T-helper 2 cell treated with Interferon-gamma antibody and Interleukin-4, amounts not matched to agents 100 ng/mL and 5 ng/mL, for 36 hours (primary cell): Measurements from ENCODE around the gene CDH5. TPM values are rescaled to one million over a fixed set of nuclear protein-coding genes. Genes with fewer than 3 reads are reported as not detected.
"Not testable (repeated sequence)": the region's sequence is repeated elsewhere in the genome, so short reads cannot be mapped to it uniquely, and the experiment has no call there.

Source experiments
- intact Hi-C: fragments of 100-400 bp; cut with micrococcal nuclease; formaldehyde crosslinking; loops from one replicate; pipeline ENCODE4 v1.15.1; 2023
- total RNA-seq: library from RNA; stranded (reverse); gene quantifications from 2 replicates; pipeline ENCODE4 v1.2.3, GENCODE V29; 2022

Gene CDH5
- total RNA-seq: not detected in 2 replicates

GRCh38 chr16:66366433-66367299 lies at the start of gene CDH5:
TSS of gene CDH5 (plus strand) at chr16:66366691. CDS start at chr16:66379338, 12,647 bp downstream.
- intact Hi-C loops: no loop called here

GRCh38 chr16:66318505-66318904 lies 48.0 kb upstream of the CDH5 start:
- intact Hi-C loops: no loop called here

- intact Hi-C loops: no loop called here
Measured at GRCh38 chr16:66320774-66321173, 45.7 kb upstream of the CDH5 start.

- intact Hi-C loops: loop anchor here (1.0 kb wide), 1 partner anchor 31 kb away; no protein-coding TSS in a partner anchor
Measured at GRCh38 chr16:66322174-66322573, 44.3 kb upstream of the CDH5 start.

- intact Hi-C loops: no loop called here
Measured at GRCh38 chr16:66324815-66325515, 41.5 kb upstream of the CDH5 start.

GRCh38 chr16:66325717-66326376 lies 40.6 kb upstream of the CDH5 start:
- intact Hi-C loops: no loop called here

GRCh38 chr16:66326991-66327513 lies 39.4 kb upstream of the CDH5 start:
- intact Hi-C loops: no loop called here

GRCh38 chr16:66328282-66328681 lies 38.2 kb upstream of the CDH5 start:
- intact Hi-C loops: no loop called here

- intact Hi-C loops: not testable (repeated sequence)
Measured at GRCh38 chr16:66331464-66331863, 35.0 kb upstream of the CDH5 start.

- intact Hi-C loops: no loop called here
Measured at GRCh38 chr16:66332634-66333610, 33.6 kb upstream of the CDH5 start.

- intact Hi-C loops: no loop called here
Measured at GRCh38 chr16:66334853-66335574, 31.5 kb upstream of the CDH5 start.

GRCh38 chr16:66335704-66336329 lies 30.7 kb upstream of the CDH5 start:
- intact Hi-C loops: no loop called here

GRCh38 chr16:66337463-66338188 lies 28.9 kb upstream of the CDH5 start:
- intact Hi-C loops: no loop called here

- intact Hi-C loops: no loop called here
Measured at GRCh38 chr16:66342294-66342900, 24.1 kb upstream of the CDH5 start.

- intact Hi-C loops: no loop called here
Measured at GRCh38 chr16:66344533-66345145, 21.9 kb upstream of the CDH5 start.

- intact Hi-C loops: no loop called here
Measured at GRCh38 chr16:66346221-66346620, 20.3 kb upstream of the CDH5 start.

- intact Hi-C loops: no loop called here
Measured at GRCh38 chr16:66352304-66352703, 14.2 kb upstream of the CDH5 start.

GRCh38 chr16:66353055-66353454 lies 13.4 kb upstream of the CDH5 start:
- intact Hi-C loops: no loop called here
